K562 (cell line): ENCODE data around the gene DYSF. TPM values are rescaled to one million over a fixed set of nuclear protein-coding genes. Genes with fewer than 3 reads are reported as not detected.

Experiments
- ATAC-seq: fragments of 200-7000 bp; cut with Tn5 transposase; 3 replicates; pipeline ENCODE4 v1.9.1; 2020; ENCODE audit warnings: moderate library complexity
- BruUV-seq: library from RNA; stranded (reverse); fragments of 400-500 nt; replicated peaks from 2 replicates; lab custom pipeline; 2021; lab: Mats Ljungman, UMichigan
- CTCF ChIA-PET: fragments of 300-600 bp; formaldehyde crosslinking; extraction: SDS; loops from one replicate; lab custom pipeline; 2021; ENCODE audit warnings: low intra/inter-chr PET ratio; lab: Yijun Ruan, JAX
- POLR2A ChIA-PET: fragments of 300-600, 350-650 bp; sonication (Branson Sonifier 250); formaldehyde crosslinking; extraction: SDS; loops from one replicate; lab custom pipeline; 2021; ENCODE audit warnings: antibody characterized with exemption, inconsistent platforms; lab: Yijun Ruan, JAX
- DNase-seq, 4 experiments: peaks; one replicate each; pipeline versions ENCODE4 v3.0.0 to v3.0.0-alpha.2; 2011 to 2018; ENCODE audit warnings: low spot score in 3 of 4, mixed read lengths in 3 of 4; ENCODE audit errors: extremely low read depth in 1 of 4
- FAIRE-seq: peaks from 2 replicates; lab custom pipeline; 2011; peaks lifted over from hg19 to GRCh38; lab: Jason Lieb, UNC
- H2AFZ ChIP-seq: 2 replicates; pipeline ENCODE4 v1.6.0; 2011; ENCODE audit warnings: low read depth, low read length, control low read depth, inconsistent platforms
- H3K27ac ChIP-seq: fragments of 200-600 bp; 3 replicates; pipeline ENCODE4 v1.8.0; 2011; ENCODE audit warnings: low read depth, mild to moderate bottlenecking, control low read depth, inconsistent platforms, low read length, moderate library complexity, mixed read lengths; ENCODE audit errors: extremely low read depth
- H3K27me3 ChIP-seq, 2 experiments: fragments of 300-600 bp in 1 of 2; 2 replicates in 1 of 2; 3 replicates in 1 of 2; pipeline versions ENCODE4 v1.6.0 to v1.8.0; 2011; ENCODE audit warnings: inconsistent platforms in 2 of 2, low read length in 2 of 2, mild to moderate bottlenecking in 1 of 2, mixed read lengths in 1 of 2, moderate library complexity in 1 of 2; ENCODE audit not compliant: control insufficient read depth in 2 of 2, insufficient read depth in 2 of 2
- H3K36me3 ChIP-seq: fragments of 300-600 bp; 3 replicates; pipeline ENCODE4 v1.8.0; 2011; ENCODE audit warnings: mild to moderate bottlenecking, low read length, inconsistent platforms; ENCODE audit not compliant: control insufficient read depth, insufficient read depth
- H3K4me1 ChIP-seq, 2 experiments: fragments of 200-600 bp in 1 of 2; replicated peaks in 1 of 2; 2 replicates in 1 of 2; 3 replicates in 1 of 2; pipeline versions ENCODE4 v1.5.1 to v1.8.0; 2011; ENCODE audit warnings: inconsistent platforms in 2 of 2, low read length in 2 of 2, mild to moderate bottlenecking in 1 of 2, mixed read lengths in 1 of 2, moderate library complexity in 1 of 2; ENCODE audit not compliant: control insufficient read depth in 2 of 2, insufficient read depth in 2 of 2
- H3K4me2 ChIP-seq: 2 replicates; pipeline ENCODE4 v1.6.1; 2011; ENCODE audit warnings: low read length, control low read depth, inconsistent platforms, mixed read lengths; ENCODE audit not compliant: insufficient read depth
- H3K4me3 ChIP-seq: fragments of 200-600 bp; sonication (generic), shearing (Covaris generic); 2 replicates; pipeline ENCODE4 v1.5.1; 2016; ENCODE audit warnings: control low read depth, inconsistent platforms
- H3K79me2 ChIP-seq: fragments of 200-600 bp; 3 replicates; pipeline ENCODE4 v1.8.0; 2011; ENCODE audit warnings: low read length, inconsistent platforms; ENCODE audit not compliant: control insufficient read depth, insufficient read depth
- H3K9ac ChIP-seq, 2 experiments: 2 replicates each; pipeline versions ENCODE4 v1.6.0 to v1.6.1; 2011; ENCODE audit warnings: low read depth in 2 of 2, low read length in 2 of 2, control low read depth in 1 of 2, inconsistent platforms in 1 of 2, mild to moderate bottlenecking in 1 of 2, mixed read lengths in 1 of 2; ENCODE audit not compliant: insufficient read depth in 1 of 2
- H3K9me1 ChIP-seq: one replicate; pipeline ENCODE4 v1.6.0; 2011; ENCODE audit warnings: inconsistent platforms, mild to moderate bottlenecking, low read length, moderate library complexity; ENCODE audit not compliant: control insufficient read depth, insufficient read depth
- H3K9me3 ChIP-seq: replicated peaks from 2 replicates; pipeline ENCODE4 v1.5.1; 2011; ENCODE audit warnings: low read depth, low read length, inconsistent platforms; ENCODE audit not compliant: control insufficient read depth, insufficient read depth
- H4K20me1 ChIP-seq: replicated peaks from 2 replicates; pipeline ENCODE4 v1.6.1; 2011; ENCODE audit warnings: low read length, inconsistent platforms, mixed read lengths; ENCODE audit not compliant: control insufficient read depth, insufficient read depth
- BRD9 ChIP-seq: fragments of 450-650 bp; IDR thresholded peaks from 2 replicates; pipeline ENCODE4 v1.6.1; 2018; ENCODE audit warnings: low read depth; ENCODE audit not compliant: partially characterized antibody
- E2F4 ChIP-seq: sonication (generic); formaldehyde crosslinking; IDR thresholded peaks from 2 replicates; pipeline ENCODE4 v1.8.0; 2022; ENCODE audit warnings: mild to moderate bottlenecking, low read depth, missing genetic modification reagents
- ELF2 ChIP-seq: fragments of 250-450 bp; sonication (Bioruptor Pico); IDR thresholded peaks from 2 replicates; pipeline ENCODE4 v1.5.0; 2021; ENCODE audit warnings: mild to moderate bottlenecking
- GATAD2A ChIP-seq: fragments of 450-650 bp; IDR thresholded peaks from 2 replicates; pipeline ENCODE4 v1.6.1; 2017
- HDAC1 ChIP-seq, 2 experiments: fragments of 450-650 bp; IDR thresholded peaks; 2 replicates each; pipeline ENCODE4 v1.6.1; 2016 to 2017; ENCODE audit warnings: inconsistent platforms in 1 of 2, mild to moderate bottlenecking in 1 of 2, moderate library complexity in 1 of 2
- NUFIP1 ChIP-seq: fragments of 450-650 bp; IDR thresholded peaks from 2 replicates; pipeline ENCODE4 v1.6.1; 2018; ENCODE audit not compliant: partially characterized antibody
- RAD51 ChIP-seq: fragments of 450-650 bp; IDR thresholded peaks from 2 replicates; pipeline ENCODE4 v1.7.1; 2016; ENCODE audit warnings: low read depth, mild to moderate bottlenecking, borderline replicate concordance
- ZEB2 ChIP-seq: fragments of 450-650 bp; IDR thresholded peaks from 2 replicates; pipeline ENCODE4 v1.6.1; 2016
- ZNF407 ChIP-seq: fragments of 450-650 bp; IDR thresholded peaks from 2 replicates; pipeline ENCODE4 v1.6.1; 2016; ENCODE audit warnings: low read depth
- ZNF77 ChIP-seq: fragments of 250-450 bp; sonication (Bioruptor Pico); IDR thresholded peaks from 2 replicates; pipeline ENCODE4 v1.5.0; 2020
- WGBS: fragments of 100-300 bp; shearing (Covaris generic); methylation state at CpG from one replicate; pipeline ENCODE4 v1.1.6; 2016; ENCODE audit warnings: low coverage, mixed read lengths; ENCODE audit not compliant: insufficient coverage; ENCODE audit errors: missing lambda C conversion rate; 5-methylcytosine and 5-hydroxymethylcytosine counted together
- in situ Hi-C: fragments of 300-500 bp; cut with MboI; formaldehyde crosslinking; loops from 4 replicates; pipeline ENCODE4 v1.15.0; 2018; ENCODE audit warnings: inconsistent platforms, mixed read lengths
- intact Hi-C: fragments of 100-400 bp; cut with micrococcal nuclease; formaldehyde crosslinking; loops from 2 replicates; pipeline ENCODE4 v1.14.2; 2022
- polyA plus RNA-seq, 8 experiments: library from polyadenylated mRNA; depleted of rRNA in 4 of 8; stranded (reverse) in 5 of 8; unstranded in 3 of 8; fragments of >200 nt; fragmentation: Nextera tagmentation in 2 of 8; fragmentation: Illumina TruSeq in 1 of 8; extraction: Ambion mirVana in 2 of 8; extraction: Trizol in 1 of 8; gene quantifications; 2 replicates each; pipeline versions ENCODE4 v1.2.1 to v1.2.3, GENCODE V29; 2011 to 2014; ENCODE audit warnings: inconsistent platforms in 1 of 8, missing spikeins in 1 of 8
- total RNA-seq, 7 experiments: library from RNA; depleted of rRNA in 6 of 7; stranded (reverse); fragments of >200 nt in 6 of 7; fragmentation: Illumina TruSeq in 2 of 7; extraction: Trizol in 2 of 7; gene quantifications; 2 replicates each; pipeline versions ENCODE4 v1.2.1 to v1.2.3, GENCODE V29; 2011 to 2021; ENCODE audit warnings: low replicate concordance in 1 of 7

DYSF gene
- total and polyA plus RNA-seq, 9 of the 15 experiments (the other 6 are each of a cell fraction or from before 2014, with no cell fraction given): 0.01 to 0.80 (median 0.29) TPM

GRCh38 chr2:71631411-71631931, 178.1 kb downstream of the DYSF start:
- no TSS peak for BruUV-seq
- no peaks in the 10 kb centered on the region for H4K20me1 ChIP-seq
- H3K27me3 ChIP-seq: peaks cover 6 to 8% of the 10 kb centered on the region in 2 experiments; a peak in 4 of 5 replicates
- H2AFZ ChIP-seq: no peak overlapping the region
- TF ChIP-seq ZEB2: no peak
- TF ChIP-seq ELF2 (CRISPR knock-in tag): no peak
- no peak for TF ChIP-seq HDAC1 (IDR thresholded peaks at IDR 0.05)
- TF ChIP-seq GATAD2A: no peak
- no peak for TF ChIP-seq RAD51
- TF ChIP-seq BRD9: no peak
- no peak for TF ChIP-seq E2F4 (CRISPR knock-in tag)
- no peak for TF ChIP-seq ZNF77 (CRISPR knock-in tag)
- no peak for TF ChIP-seq NUFIP1
- TF ChIP-seq ZNF407: no peak
- H3K4me1 ChIP-seq: no peaks in the 10 kb centered on the region
- no peaks in the 10 kb centered on the region for H3K36me3 ChIP-seq
- 2% methylated on average over 14 of the region's 14 CpGs for WGBS
- no peak for FAIRE-seq
- no peak overlapping the region for H3K9ac ChIP-seq
- intact Hi-C loops: no loop called here
- DNase-seq: no peak
- no peak overlapping the region for H3K27ac ChIP-seq
- H3K79me2 ChIP-seq: no peaks in the 10 kb centered on the region
- ChIA-PET CTCF (no interaction called here), POLR2A (no interaction called here)
- no peak for ATAC-seq
- no peaks in the 10 kb centered on the region for H3K9me3 ChIP-seq
- no peak overlapping the region for H3K4me2 ChIP-seq
- no peaks in the 10 kb centered on the region for H3K9me1 ChIP-seq
- no peak overlapping the region for H3K4me3 ChIP-seq
- in situ Hi-C loops: no loop called here
